GM21717 (cell line): ENCODE results near the gene CILP2.

Experiments
- ATAC-seq: cut with Tn5 transposase; IDR thresholded peaks from one replicate; pipeline ENCODE4 v1.9.1; 2021; ENCODE audit warnings: mild to moderate bottlenecking, moderate library complexity; ENCODE audit not compliant: unreplicated experiment

CILP2 gene

GRCh38 chr19:19595171-19595701, 57.2 kb downstream of the CILP2 start:
- ATAC-seq = no peak
